ENCODE measurements around the gene FHDC1.

DNA sequence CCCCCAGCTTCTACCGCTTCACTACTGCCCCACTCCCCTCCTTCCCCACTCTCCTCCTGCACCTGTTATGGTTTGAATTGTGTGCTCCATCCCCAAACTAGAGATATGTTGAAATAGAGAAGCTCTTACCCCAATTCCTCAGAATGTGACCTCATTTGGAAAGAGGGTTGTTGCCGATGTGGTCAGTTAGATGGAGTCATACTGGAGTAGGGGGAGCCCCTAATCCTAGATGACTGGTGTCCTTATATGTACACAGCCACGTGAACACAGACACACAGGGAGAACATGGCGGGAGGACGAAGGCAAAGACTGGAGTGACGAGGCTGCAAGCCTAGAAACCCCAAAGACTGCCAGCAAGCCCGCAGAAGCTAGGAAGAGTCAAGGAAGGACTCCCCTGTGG lies 84.3 kb downstream of the FHDC1 start:
- TF ChIP-seq, protein P1, sequence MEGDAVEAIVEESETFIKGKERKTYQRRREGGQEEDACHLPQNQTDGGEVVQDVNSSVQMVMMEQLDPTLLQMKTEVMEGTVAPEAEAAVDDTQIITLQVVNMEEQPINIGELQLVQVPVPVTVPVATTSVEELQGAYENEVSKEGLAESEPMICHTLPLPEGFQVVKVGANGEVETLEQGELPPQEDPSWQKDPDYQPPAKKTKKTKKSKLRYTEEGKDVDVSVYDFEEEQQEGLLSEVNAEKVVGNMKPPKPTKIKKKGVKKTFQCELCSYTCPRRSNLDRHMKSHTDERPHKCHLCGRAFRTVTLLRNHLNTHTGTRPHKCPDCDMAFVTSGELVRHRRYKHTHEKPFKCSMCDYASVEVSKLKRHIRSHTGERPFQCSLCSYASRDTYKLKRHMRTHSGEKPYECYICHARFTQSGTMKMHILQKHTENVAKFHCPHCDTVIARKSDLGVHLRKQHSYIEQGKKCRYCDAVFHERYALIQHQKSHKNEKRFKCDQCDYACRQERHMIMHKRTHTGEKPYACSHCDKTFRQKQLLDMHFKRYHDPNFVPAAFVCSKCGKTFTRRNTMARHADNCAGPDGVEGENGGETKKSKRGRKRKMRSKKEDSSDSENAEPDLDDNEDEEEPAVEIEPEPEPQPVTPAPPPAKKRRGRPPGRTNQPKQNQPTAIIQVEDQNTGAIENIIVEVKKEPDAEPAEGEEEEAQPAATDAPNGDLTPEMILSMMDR (IDR thresholded peaks at IDR 0.05): no peak
- TF ChIP-seq POLR2A (IDR thresholded peaks at IDR 0.05): no peak

Measured in esophagus squamous epithelium (tissue), 4 donors.